NCI-H128 (cell line): ENCODE measurements around the gene MTF1.

Source experiments
- DNase-seq: peaks from one replicate; lab custom pipeline; 2025; ENCODE audit not compliant: unreplicated experiment; lab: John Stamatoyannopoulos, UW

Gene MTF1

GRCh38 chr1:37868466-37868865 is 9.1 kb upstream of the MTF1 start:
- no peak for DNase-seq

- DNase-seq: no peak
Measured at GRCh38 chr1:37867784-37868183, 8.4 kb upstream of the MTF1 start.

GRCh38 chr1:37866491-37866890 is 7.1 kb upstream of the MTF1 start:
- no peak for DNase-seq

GRCh38 chr1:37865348-37866120 is 6.1 kb upstream of the MTF1 start:
- DNase-seq: no peak

GRCh38 chr1:37862330-37862729 is 2.9 kb upstream of the MTF1 start:
- DNase-seq: no peak

- no peak for DNase-seq
Measured at GRCh38 chr1:37861151-37861550, 1.8 kb upstream of the MTF1 start.

- DNase-seq: no peak
Measured at GRCh38 chr1:37860346-37860666, 914 bp upstream of the MTF1 start.

GRCh38 chr1:37858931-37859506 is 373 bp downstream of the MTF1 start:
- DNase-seq: no peak

GRCh38 chr1:37854406-37854805 is 5.0 kb downstream of the MTF1 start:
- no peak for DNase-seq

GRCh38 chr1:37853157-37853556 is 6.2 kb downstream of the MTF1 start:
- DNase-seq: no peak

- no peak for DNase-seq
Measured at GRCh38 chr1:37851782-37852210, 7.6 kb downstream of the MTF1 start.

- no peak for DNase-seq
Measured at GRCh38 chr1:37851262-37851661, 8.1 kb downstream of the MTF1 start.

- no peak for DNase-seq
Measured at GRCh38 chr1:37850352-37850955, 8.9 kb downstream of the MTF1 start.

- DNase-seq: no peak
Measured at GRCh38 chr1:37849480-37849879, 9.9 kb downstream of the MTF1 start.

- no peak for DNase-seq
Measured at GRCh38 chr1:37846647-37847339, 12.6 kb downstream of the MTF1 start.

GRCh38 chr1:37845786-37846185 is 13.6 kb downstream of the MTF1 start:
- no peak for DNase-seq

- DNase-seq: no peak
Measured at GRCh38 chr1:37845049-37845646, 14.2 kb downstream of the MTF1 start.

- DNase-seq: no peak
Measured at GRCh38 chr1:37844536-37844935, 14.9 kb downstream of the MTF1 start.

- no peak for DNase-seq
Measured at GRCh38 chr1:37841652-37842051, 17.7 kb downstream of the MTF1 start.

- DNase-seq: no peak
Measured at GRCh38 chr1:37840711-37841110, 18.7 kb downstream of the MTF1 start.

- no peak for DNase-seq
Measured at GRCh38 chr1:37839676-37840075, 19.7 kb downstream of the MTF1 start.

GRCh38 chr1:37836788-37837187 is 22.6 kb downstream of the MTF1 start:
- no peak for DNase-seq
